ENCODE data around the gene SLC2A13.
"Not testable (repeated sequence)": the region's sequence is repeated elsewhere in the genome, so short reads cannot be mapped to it uniquely, and the experiment has no call there.

SLC2A13 gene

DNA sequence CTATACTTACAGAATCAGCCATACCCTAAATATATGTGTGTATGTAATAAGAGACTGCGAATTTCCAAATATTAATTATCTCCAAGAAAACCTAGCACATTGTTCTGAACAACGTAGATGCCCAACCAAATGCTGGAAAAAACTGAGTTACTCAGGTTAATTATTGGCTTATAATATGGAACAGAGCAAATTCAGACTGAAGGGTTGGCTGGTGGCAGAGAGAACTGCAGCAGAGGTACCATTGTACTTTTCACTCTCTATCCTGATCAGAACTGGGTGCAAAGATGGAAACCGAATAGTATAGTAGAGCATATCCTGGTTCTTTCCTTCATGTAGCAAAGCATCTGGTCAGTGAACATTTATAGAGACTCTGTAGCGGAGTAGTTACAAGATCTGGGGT, 185.7 kb downstream of the SLC2A13 start:
- DNase-seq, result no peak

GRCh38 chr12:39919790-39920189, 186.1 kb downstream of the SLC2A13 start:
- DNase-seq, result no peak

DNA sequence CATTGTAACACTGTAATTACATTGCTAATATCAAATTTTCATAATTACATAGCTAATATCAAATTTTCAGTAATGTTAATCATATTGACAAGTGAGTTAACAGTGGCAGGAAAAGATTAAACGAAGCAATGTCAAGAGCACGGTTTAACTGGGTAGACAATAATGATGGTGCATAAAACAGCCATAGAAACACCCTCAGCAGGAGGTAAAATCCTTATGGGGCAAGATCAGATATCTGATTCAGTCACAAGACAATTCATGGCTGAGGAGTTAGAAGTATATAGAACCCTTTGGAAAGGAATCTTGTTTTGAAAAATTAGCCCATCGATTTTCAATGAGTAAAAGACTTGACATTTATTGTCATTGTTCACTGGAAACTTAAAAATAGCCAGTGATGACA, 190.6 kb downstream of the SLC2A13 start:
- no peak for DNase-seq

- peak; percentile 22 for DNase-seq
These were observed 193.5 kb downstream of the SLC2A13 start for GRCh38 chr12:39912211-39912980.

DNA sequence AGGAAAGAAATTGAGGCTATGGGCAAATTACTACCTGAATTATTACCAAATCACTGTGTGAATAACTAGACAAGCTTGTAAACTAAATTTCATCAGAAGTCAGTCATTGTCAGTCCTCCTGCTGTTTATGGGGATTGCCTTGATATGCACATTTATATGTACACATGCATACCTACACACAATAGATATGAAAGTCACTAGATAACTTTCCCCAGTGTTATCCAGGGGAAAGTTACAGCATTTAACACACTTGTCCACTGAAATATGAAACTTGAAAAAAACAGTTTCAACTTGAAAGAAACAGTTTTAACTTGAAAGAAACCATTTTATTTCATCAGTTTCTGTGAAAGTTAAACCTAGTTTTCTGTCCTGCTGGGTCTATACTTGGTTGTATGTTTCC, 199.6 kb downstream of the SLC2A13 start:
- no peak for DNase-seq

DNA sequence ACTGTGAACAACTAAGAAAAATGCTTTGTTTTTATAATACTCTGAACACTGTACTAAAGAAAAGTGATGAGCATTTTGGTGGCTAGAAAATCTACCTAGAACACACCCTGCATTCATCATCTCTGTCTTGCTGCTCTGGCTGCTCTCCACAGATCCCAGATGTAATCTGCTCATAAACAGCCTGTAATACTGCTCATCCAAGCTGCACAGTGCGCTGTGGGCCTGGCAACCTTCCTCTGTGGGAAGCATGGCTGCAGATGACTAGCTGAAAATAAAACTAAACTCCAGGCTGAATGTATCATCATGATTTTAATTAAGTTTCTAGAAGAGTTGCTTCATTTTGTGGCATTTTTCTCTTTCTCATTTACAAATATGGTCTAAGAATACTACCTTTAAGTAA, 200.7 kb downstream of the SLC2A13 start:
- no peak for DNase-seq

GRCh38 chr12:39902821-39903220, 203.1 kb downstream of the SLC2A13 start:
- DNase-seq, result no peak

GRCh38 chr12:39897315-39897714, 208.6 kb downstream of the SLC2A13 start:
- no peak for DNase-seq

DNA sequence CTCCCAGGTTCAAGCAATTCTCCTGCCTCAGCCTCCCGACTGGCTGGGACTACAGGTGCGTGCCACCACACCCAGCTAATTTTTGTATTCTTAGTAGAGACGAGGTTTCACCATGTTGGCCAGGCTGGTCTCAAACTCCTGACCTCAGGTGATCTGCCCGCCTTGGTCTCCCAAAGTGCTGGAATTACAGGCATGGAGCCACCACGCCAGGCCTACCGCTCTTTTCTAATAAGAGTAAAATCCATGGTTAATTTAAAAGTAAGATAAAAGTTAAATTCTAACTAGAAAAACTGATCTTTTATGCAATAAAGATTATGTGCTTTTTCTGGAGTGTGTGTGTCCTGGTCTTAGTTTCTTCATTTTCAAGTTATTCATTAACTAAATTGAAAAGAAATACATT, 212.5 kb downstream of the SLC2A13 start:
- not testable (repeated sequence) for DNase-seq

DNA sequence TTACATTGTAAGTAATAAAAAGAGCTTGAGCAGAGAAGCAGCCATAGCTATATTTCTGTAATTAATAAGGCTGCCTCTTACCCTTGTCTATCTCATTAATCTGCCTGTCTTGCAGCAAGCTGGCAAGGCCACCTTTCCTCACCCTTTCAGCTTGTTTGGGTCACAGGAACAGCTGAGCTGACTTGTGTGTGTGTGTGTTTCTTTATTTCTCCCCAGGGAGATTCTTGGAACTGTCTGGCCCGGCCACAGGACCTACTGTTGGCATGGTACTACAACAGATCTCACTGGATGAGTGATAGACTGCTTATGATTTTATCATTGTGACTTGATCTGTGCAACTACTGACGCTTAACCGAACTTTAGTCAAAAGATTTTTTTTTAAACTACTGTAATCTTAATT, 213.7 kb downstream of the SLC2A13 start:
- no peak for DNase-seq

GRCh38 chr12:39887856-39888255, 218.0 kb downstream of the SLC2A13 start:
- no peak for DNase-seq

DNA sequence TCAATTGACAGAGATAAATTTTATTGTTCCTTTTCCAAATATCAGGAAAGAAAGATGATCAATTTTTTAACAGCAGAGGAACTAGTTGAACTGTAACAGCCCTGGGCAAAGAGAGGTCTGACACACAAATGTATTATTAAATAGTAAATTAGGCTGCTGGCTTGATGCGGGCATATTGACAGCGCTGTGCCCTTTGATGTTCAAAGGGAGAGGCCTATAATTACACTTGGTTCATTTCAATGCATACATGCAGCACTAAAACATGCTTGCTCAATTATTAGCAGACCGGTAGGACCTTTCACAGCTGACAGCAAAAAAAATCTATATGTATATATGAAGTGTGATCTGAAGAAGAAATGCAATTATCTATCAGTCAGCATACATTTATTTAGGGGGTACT, 219.8 kb downstream of the SLC2A13 start:
- DNase-seq, result no peak

GRCh38 chr12:39884616-39885125, 221.2 kb downstream of the SLC2A13 start:
- DNase-seq, result no peak

DNA sequence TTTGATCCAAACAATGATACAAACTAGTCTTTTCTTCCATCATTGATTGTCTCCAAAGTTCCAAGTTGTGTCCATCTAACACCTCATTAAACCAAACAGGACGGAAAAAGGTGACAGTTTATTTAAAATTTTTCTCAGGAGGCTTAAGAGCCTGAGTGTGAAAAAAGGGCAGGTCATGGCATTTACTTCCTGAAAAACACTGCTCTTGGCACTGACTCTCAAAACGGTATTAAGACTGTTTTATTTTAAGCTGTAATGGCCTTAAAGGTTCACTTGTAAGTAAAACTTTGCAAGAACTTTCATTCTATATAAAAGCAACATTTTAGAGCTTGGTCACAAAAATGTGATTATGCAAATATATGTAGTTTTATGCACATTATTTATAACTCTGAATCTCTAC, 222.5 kb downstream of the SLC2A13 start:
- DNase-seq, result no peak

DNA sequence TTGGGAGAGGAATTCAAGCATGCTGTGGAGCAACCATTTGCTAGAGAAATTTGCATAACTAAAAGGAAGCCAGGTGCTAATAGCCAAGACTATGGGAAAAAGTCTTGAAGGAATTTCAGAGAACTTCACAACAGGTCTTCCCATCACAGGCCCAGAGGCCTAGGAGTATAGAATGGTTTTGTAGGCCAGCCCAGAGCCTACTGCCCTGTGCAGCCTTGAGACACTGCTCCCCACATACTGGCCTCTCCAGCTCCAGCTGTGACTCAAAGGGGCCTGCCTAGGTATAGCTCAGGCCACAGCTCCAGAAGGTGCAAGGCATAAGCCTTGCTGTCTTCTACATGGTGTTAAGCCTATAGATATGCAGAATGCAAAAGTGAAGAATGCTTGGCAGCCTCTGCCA, 227.1 kb downstream of the SLC2A13 start:
- DNase-seq, result no peak

GRCh38 chr12:39875721-39876120, 230.2 kb downstream of the SLC2A13 start:
- DNase-seq, result no peak

DNA sequence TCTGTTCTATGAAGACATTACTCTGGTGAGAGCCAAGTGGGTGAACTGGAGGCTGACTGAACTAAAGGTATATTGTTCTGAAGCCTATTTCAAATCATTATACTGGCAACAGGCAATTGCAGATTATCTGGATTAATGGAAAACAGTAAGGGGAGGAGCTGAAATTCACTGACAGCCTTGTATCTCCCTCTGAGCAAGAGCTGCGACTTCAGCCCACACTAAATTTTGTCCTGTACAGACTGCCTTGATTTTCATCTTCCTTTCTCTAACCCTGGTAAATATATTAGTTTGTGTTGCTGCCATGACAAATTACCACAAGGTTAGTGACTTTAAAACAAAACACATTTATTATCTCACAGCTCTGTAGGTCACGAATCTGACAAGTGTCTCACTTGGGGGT, 231.1 kb downstream of the SLC2A13 start:
- no peak for DNase-seq

GRCh38 chr12:39873065-39873464, 232.8 kb downstream of the SLC2A13 start:
- no peak for DNase-seq

DNA sequence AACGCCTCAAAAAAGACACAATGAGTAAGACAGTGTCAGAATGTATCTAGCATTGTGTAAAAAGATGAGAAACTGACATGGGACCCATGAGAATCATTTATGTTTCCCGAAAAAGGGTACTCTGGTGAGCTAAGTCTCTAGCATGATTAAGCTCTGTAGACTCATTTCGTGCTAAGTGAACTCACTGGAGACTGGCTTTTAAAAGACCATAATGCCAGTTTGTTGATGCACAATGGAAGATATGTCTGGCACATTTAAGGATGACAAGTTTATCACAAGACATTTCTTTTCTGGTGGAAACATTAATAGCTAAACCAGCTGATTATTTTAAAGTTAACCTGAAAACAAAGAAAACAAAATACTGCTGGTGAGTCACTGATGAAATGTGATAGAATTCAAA, 233.5 kb downstream of the SLC2A13 start:
- no peak for DNase-seq

DNA sequence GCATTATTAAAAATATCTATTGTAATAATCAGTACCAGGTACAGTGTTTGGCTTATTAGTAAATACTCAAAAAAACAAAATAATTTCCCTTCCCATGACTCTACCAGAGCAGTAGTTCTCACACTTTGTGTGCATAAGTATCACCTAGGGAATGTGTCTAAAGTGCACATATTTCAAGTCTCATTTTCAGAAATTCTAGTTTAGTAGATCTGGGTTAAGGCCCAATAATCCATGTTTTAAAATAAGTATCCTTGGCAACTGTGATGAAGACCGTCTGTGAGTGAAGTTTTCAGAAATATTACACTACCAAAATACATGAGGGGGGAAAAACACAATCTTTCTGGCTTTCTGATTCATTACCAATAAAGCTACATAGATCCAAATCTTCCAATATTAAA, 237.6 kb downstream of the SLC2A13 start:
- no peak for DNase-seq

GRCh38 chr12:39867631-39868327, 238.1 kb downstream of the SLC2A13 start:
- DNase-seq, result no peak

DNA sequence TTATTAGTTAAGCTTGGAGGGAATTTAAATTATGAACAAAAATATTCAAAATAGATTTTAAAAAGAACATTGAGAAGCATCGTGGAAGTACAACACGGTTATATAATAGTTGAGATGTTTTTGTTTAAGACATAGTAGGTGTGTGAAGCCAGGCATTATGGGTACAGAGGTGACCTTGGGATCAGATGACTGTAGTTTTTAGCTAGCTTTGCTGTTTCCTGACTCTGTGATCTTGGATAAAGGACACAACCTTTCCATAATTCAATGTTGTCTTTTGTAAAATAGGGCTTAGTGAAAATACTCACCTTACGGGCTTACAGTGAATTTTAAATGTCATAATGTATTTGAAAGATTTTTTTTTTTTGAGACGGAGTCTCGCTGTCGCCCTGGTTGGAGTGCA, 239.7 kb downstream of the SLC2A13 start:
- DNase-seq, result no peak

- no peak for DNase-seq
These were observed 245.2 kb downstream of the SLC2A13 start for GRCh38 chr12:39860695-39861094.

- DNase-seq, result no peak
These were observed 252.9 kb downstream of the SLC2A13 start for GRCh38 chr12:39853003-39853402.

- no peak for DNase-seq
These were observed 253.5 kb downstream of the SLC2A13 start for GRCh38 chr12:39852346-39852745.

All from NCI-H2029 (cell line).